Mesothelial cell of epicardium (in vitro differentiated cells): Measurements from ENCODE around the gene ST3GAL3. TPM values are rescaled to one million over a fixed set of nuclear protein-coding genes. Genes with fewer than 3 reads are reported as not detected.

Source experiments
- DNase-seq, 2 experiments: peaks; one replicate each; pipeline ENCODE4 v3.0.0; 2021; ENCODE audit warnings: low spot score in 2 of 2; ENCODE audit not compliant: unreplicated experiment in 2 of 2
- H3K27ac Mint-ChIP-seq: 2 replicates; pipeline ENCODE4 v1.8.0; 2021; ENCODE audit warnings: mixed read lengths
- H3K27me3 Mint-ChIP-seq: 2 replicates; pipeline ENCODE4 v1.8.0; 2021; ENCODE audit warnings: low read depth, mixed read lengths
- H3K36me3 Mint-ChIP-seq: 2 replicates; pipeline ENCODE4 v1.8.0; 2021; ENCODE audit warnings: mixed read lengths
- H3K4me1 Mint-ChIP-seq: 2 replicates; pipeline ENCODE4 v1.8.0; 2021; ENCODE audit warnings: mixed read lengths
- H3K4me3 Mint-ChIP-seq: 2 replicates; pipeline ENCODE4 v1.8.0; 2021; ENCODE audit warnings: mild to moderate bottlenecking, moderate library complexity, mixed read lengths
- H3K9me3 Mint-ChIP-seq: 2 replicates; pipeline ENCODE4 v1.8.0; 2021; ENCODE audit warnings: mixed read lengths
- CTCF ChIP-seq: fragments of 200-600 bp; sonication (generic); IDR thresholded peaks from one replicate; pipeline ENCODE4 v1.5.0; 2021; ENCODE audit warnings: antibody characterized with exemption; ENCODE audit not compliant: unreplicated experiment
- total RNA-seq: library from RNA; stranded (reverse); gene quantifications from 3 replicates; pipeline ENCODE4 v1.2.1, GENCODE V29; 2021

The ST3GAL3 gene
- total RNA-seq, 1 donor from 2014 or later, result 31.0 TPM

GRCh38 chr1:43783671-43784205 lies 76.4 kb downstream of the ST3GAL3 start:
- DNase-seq, result no peak
- Mint-ChIP-seq H3K4me1 (peaks cover 7% of the 10 kb centered on the region), H3K36me3 (peaks cover 17% of the 10 kb centered on the region), H3K27ac (no peak overlapping the region), H3K27me3 (no peaks in the 10 kb centered on the region), H3K9me3 (peaks cover 16% of the 10 kb centered on the region), H3K4me3 (no peak overlapping the region)
- TF ChIP-seq CTCF, result no peak

- no peak overlapping the region for H3K27ac Mint-ChIP-seq
- H3K9me3 Mint-ChIP-seq, result no peaks in the 10 kb centered on the region
- H3K36me3 Mint-ChIP-seq, result no peaks in the 10 kb centered on the region
- H3K4me3 Mint-ChIP-seq, result no peak overlapping the region
- H3K4me1 Mint-ChIP-seq, result peaks cover 7% of the 10 kb centered on the region
- H3K27me3 Mint-ChIP-seq, result no peaks in the 10 kb centered on the region
- DNase-seq, result no peak
- TF ChIP-seq CTCF, result no peak
Observed at GRCh38 chr1:43786201-43786958, 79.0 kb downstream of the ST3GAL3 start.

GRCh38 chr1:43786960-43787359 lies 79.6 kb downstream of the ST3GAL3 start:
- no peak overlapping the region for H3K4me3 Mint-ChIP-seq
- H3K9me3 Mint-ChIP-seq, result no peaks in the 10 kb centered on the region
- no peaks in the 10 kb centered on the region for H3K27me3 Mint-ChIP-seq
- no peak for DNase-seq
- H3K4me1 Mint-ChIP-seq, result peaks cover 7% of the 10 kb centered on the region
- H3K36me3 Mint-ChIP-seq, result no peaks in the 10 kb centered on the region
- no peak overlapping the region for H3K27ac Mint-ChIP-seq
- no peak for TF ChIP-seq CTCF

- no peak for TF ChIP-seq CTCF
- Mint-ChIP-seq H3K4me1 (no peaks in the 10 kb centered on the region), H3K27ac (no peak overlapping the region), H3K27me3 (no peaks in the 10 kb centered on the region), H3K9me3 (no peaks in the 10 kb centered on the region), H3K36me3 (no peaks in the 10 kb centered on the region), H3K4me3 (no peak overlapping the region)
- DNase-seq, result no peak
Observed at GRCh38 chr1:43789604-43790550, 82.5 kb downstream of the ST3GAL3 start.

- Mint-ChIP-seq H3K36me3 (peaks cover 1% of the 10 kb centered on the region), H3K27me3 (no peaks in the 10 kb centered on the region), H3K4me1 (peaks cover 9% of the 10 kb centered on the region), H3K9me3 (no peaks in the 10 kb centered on the region), H3K27ac (no peak overlapping the region), H3K4me3 (no peak overlapping the region)
- DNase-seq, result no peak
- no peak for TF ChIP-seq CTCF
Observed at GRCh38 chr1:43791243-43791642, 83.9 kb downstream of the ST3GAL3 start.
